ENCODE data around the gene APOBEC4. TPM values are rescaled to one million over a fixed set of nuclear protein-coding genes. Genes with fewer than 3 reads are reported as not detected.

Gene APOBEC4
- polyA plus RNA-seq, 3 donors, result 0.04 TPM; not detected in 2

- no peak for DNase-seq
These were observed 48.9 kb downstream of the APOBEC4 start for GRCh38 chr1:183604038-183604808.

- no peak for DNase-seq
These were observed 50.6 kb downstream of the APOBEC4 start for GRCh38 chr1:183602510-183602909.

- no peak for DNase-seq
These were observed 52.5 kb downstream of the APOBEC4 start for GRCh38 chr1:183600634-183601033.

GRCh38 chr1:183600136-183600535, 53.0 kb downstream of the APOBEC4 start:
- no peak for DNase-seq

GRCh38 chr1:183598386-183598785, 54.7 kb downstream of the APOBEC4 start:
- peak; percentile 28 for DNase-seq

- DNase-seq, result no peak
These were observed 55.3 kb downstream of the APOBEC4 start for GRCh38 chr1:183597656-183598347.

GRCh38 chr1:183596500-183596899, 56.6 kb downstream of the APOBEC4 start:
- DNase-seq, result no peak

Other genes starting within 250 kb of the APOBEC4 start
- 1 to 10 TPM; 2.8 to 4.7 (median 4.6) TPM for gene NMNAT2, start 234.9 kb downstream of the APOBEC4 start, polyA plus RNA-seq (ENCODE audit: insufficient read length in 3 of 3)
- gene SMG7, start 180.8 kb downstream of the APOBEC4 start, polyA plus RNA-seq (ENCODE audit: insufficient read length in 3 of 3), result 10 to 100 TPM; 68.0 to 84.8 (median 80.4) TPM
- 1 to 10 TPM; 2.0 to 3.1 (median 3.1) TPM for gene NCF2, start 62.9 kb downstream of the APOBEC4 start, polyA plus RNA-seq (ENCODE audit: insufficient read length in 3 of 3)
- 100 to 1,000 TPM; 138 to 153 (median 153) TPM for gene ARPC5, start 17.5 kb downstream of the APOBEC4 start, polyA plus RNA-seq (ENCODE audit: insufficient read length in 3 of 3)
- gene RGL1, start 151.8 kb upstream of the APOBEC4 start, polyA plus RNA-seq (ENCODE audit: insufficient read length in 3 of 3), result 10 to 100 TPM; 44.1 to 49.8 (median 45.6) TPM